Thoracic aorta (tissue), 2 donors: ENCODE measurements around the gene SLC1A5. TPM values are rescaled to one million over a fixed set of nuclear protein-coding genes. Genes with fewer than 3 reads are reported as not detected.

Experiments
- ATAC-seq: fragments of 150-250 bp; one replicate; pipeline ENCODE4 v1.8.0; 2017; ENCODE audit warnings: low read depth; ENCODE audit not compliant: insufficient number of reproducible peaks, low FRiP score
- DNase-seq: peaks from one replicate; pipeline ENCODE4 v3.0.0-alpha.2; 2020; ENCODE audit warnings: low spot score
- H3K27ac ChIP-seq, 2 donors: fragments of 200-600 bp; sonication (generic); 1 replicate in 1 of 2; 2 replicates in 1 of 2; pipeline ENCODE4 v1.5.1; 2016; ENCODE audit warnings: mild to moderate bottlenecking in 2 of 2, moderate library complexity in 2 of 2
- H3K27me3 ChIP-seq: fragments of 200-600 bp; sonication (generic); replicated peaks from 2 replicates; pipeline ENCODE4 v1.6.0; 2016; ENCODE audit warnings: mild to moderate bottlenecking; ENCODE audit not compliant: insufficient read depth
- H3K36me3 ChIP-seq: fragments of 200-600 bp; sonication (generic); one replicate; pipeline ENCODE4 v1.5.1; 2016
- H3K4me1 ChIP-seq, 2 donors: fragments of 200-600 bp; sonication (generic); 1 replicate in 1 of 2; 2 replicates in 1 of 2; pipeline versions ENCODE4 v1.5.1 to v1.6.0; 2016; ENCODE audit warnings: low read depth in 2 of 2, mild to moderate bottlenecking in 1 of 2; ENCODE audit not compliant: control insufficient read depth in 1 of 2
- H3K4me3 ChIP-seq: fragments of 200-600 bp; sonication (generic); 2 replicates; pipeline ENCODE4 v1.5.1; 2016; ENCODE audit warnings: mild to moderate bottlenecking
- H3K9me3 ChIP-seq: fragments of 200-600 bp; sonication (generic); 2 replicates; pipeline ENCODE4 v1.5.1; 2016
- total RNA-seq, 2 donors: library from RNA; depleted of rRNA; stranded (reverse); fragments of >200 nt; gene quantifications; one replicate each; pipeline versions ENCODE4 v1.1.0 to v1.2.3, GENCODE V29; 2016
- TF ChIP-seq, protein P1 (sequence below): fragments of 200-600 bp; sonication (generic); IDR thresholded peaks from one replicate; pipeline ENCODE4 v1.5.1; 2019; ENCODE audit warnings: antibody characterized with exemption

SLC1A5 gene
- total RNA-seq, result 10 to 100 TPM; 48.7 to 66.2 TPM

DNA sequence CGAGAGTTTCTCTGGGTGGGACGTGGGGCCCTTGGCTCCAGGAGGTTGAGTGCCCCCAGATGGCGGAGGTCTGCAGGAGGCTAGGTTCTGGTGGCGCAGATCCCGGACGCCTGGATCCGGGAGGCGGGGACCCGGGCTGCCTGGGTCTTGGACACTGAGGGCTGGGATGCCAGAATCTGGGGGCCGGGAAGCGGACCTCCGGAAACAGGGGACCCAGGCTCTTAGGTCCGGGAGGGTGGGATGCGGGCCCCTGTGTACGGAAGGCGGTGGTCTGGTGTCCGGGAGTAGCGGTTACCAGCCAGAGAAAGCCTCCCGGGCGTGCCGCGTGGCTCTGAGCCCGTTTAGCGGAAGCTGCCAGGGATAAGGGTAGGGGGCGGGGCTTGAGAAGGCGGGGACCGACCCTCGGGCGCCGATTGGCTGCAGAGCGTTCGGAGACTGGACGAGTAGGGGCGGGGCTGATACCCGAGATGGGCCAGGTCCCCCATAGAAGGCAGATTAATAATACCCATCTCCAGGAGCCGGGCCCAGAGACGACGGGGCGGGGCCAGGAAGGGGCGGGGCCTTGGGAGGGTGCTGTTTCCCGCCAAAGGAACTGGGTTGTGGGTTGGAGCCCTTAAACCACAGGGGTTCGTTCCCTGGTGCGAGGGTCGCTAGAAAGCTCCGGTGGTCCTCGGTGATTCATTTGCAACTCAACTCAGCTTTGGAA, at the start of gene SLC1A5:
Gene SLC1A5, minus strand, starts transcription at position 333 of the 706 bp plus-strand sequence. CDS start 629 bp downstream, outside the sequence.
- TF ChIP-seq, protein P1, sequence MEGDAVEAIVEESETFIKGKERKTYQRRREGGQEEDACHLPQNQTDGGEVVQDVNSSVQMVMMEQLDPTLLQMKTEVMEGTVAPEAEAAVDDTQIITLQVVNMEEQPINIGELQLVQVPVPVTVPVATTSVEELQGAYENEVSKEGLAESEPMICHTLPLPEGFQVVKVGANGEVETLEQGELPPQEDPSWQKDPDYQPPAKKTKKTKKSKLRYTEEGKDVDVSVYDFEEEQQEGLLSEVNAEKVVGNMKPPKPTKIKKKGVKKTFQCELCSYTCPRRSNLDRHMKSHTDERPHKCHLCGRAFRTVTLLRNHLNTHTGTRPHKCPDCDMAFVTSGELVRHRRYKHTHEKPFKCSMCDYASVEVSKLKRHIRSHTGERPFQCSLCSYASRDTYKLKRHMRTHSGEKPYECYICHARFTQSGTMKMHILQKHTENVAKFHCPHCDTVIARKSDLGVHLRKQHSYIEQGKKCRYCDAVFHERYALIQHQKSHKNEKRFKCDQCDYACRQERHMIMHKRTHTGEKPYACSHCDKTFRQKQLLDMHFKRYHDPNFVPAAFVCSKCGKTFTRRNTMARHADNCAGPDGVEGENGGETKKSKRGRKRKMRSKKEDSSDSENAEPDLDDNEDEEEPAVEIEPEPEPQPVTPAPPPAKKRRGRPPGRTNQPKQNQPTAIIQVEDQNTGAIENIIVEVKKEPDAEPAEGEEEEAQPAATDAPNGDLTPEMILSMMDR, result no peak
- peak within 1 kb of the TSS; percentile 79 to 86 for H3K27ac ChIP-seq
- DNase-seq (peak; percentile 89), ATAC-seq (peak; percentile 74)
- H3K4me1 ChIP-seq, result peaks cover 5 to 42% of the 10 kb centered on the region in 2 donors
- H3K27me3 ChIP-seq, result no peaks in the 10 kb centered on the region
- no peaks in the 10 kb centered on the region for H3K36me3 ChIP-seq
- no peaks in the 10 kb centered on the region for H3K9me3 ChIP-seq
- H3K4me3 ChIP-seq, result peak within 1 kb of the TSS; percentile 92

DNA sequence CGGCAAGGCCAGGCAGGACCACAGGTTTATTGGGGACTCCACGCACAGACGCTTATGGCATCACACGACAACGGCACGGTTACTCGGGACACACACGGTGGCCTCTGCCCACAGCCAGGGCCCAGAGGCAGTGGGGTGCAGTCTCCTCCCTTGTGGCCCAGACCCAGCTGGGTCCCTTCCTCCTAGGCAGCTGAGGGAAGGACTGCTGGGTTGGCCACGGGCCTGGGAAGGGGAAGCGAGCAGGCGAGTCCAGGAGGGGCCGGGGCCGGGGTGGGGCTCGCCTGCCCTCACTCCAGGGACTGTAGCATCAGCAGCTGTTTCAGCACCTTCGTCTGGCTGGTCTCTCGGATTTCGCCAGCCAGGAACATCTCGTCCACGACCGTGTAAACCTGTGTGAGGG, 49.8 kb upstream of the SLC1A5 start:
- H3K4me3 ChIP-seq, result no peak overlapping the region
- no peak overlapping the region for H3K27ac ChIP-seq
- H3K9me3 ChIP-seq, result no peaks in the 10 kb centered on the region
- no peak for DNase-seq
- ATAC-seq, result no peak
- H3K27me3 ChIP-seq, result no peaks in the 10 kb centered on the region
- H3K36me3 ChIP-seq, result peaks cover 17% of the 10 kb centered on the region
- peaks cover 10 to 35% of the 10 kb centered on the region in 2 donors for H3K4me1 ChIP-seq
- TF ChIP-seq, protein P1, result no peak

DNA sequence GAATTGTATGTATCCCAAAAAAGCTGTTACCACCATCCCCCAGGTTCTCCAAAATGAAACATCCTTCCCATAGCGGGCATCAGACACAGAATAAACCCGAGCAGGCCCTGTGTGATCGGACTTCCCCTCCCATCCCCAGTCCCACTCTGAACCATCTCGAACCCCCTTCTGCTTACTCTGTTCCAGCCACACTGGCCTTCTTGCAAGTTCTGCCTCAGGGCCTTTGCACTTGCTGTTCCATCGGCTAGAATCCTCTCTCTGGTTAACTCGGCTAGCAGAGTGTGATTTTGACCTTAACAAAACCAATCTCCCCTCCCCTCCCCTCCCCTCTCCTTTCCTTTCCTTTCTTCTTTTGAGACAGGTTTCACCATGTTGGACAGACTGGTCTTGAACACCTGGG, 46.6 kb upstream of the SLC1A5 start:
- no peak for DNase-seq
- TF ChIP-seq, protein P1, result no peak
- peaks cover 3 to 14% of the 10 kb centered on the region in 2 donors for H3K4me1 ChIP-seq

DNA sequence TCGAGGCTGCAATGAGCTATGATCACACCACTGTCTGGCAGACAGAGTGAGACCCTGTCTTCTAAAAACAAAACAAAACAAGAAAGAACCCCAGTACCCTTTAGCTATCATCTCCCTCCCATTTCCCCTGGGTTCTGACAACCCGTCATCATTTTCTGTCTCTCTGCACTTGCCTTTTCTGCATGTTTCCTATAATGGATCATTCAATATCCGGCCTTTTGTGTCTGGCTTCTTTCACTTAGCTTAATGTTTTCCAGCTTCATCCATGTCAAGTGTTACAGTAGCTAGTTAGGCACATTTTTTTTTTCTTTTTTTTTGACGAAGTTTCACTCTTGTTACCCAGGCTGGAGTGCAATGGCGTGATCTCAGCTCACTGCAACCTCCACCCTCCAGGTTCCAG, 45.7 kb upstream of the SLC1A5 start:
- Histone ChIP-seq H3K4me1 (peaks cover 3 to 14% of the 10 kb centered on the region in 2 donors), H3K36me3 (peaks cover 10% of the 10 kb centered on the region), H3K9me3 (no peaks in the 10 kb centered on the region), H3K27me3 (no peaks in the 10 kb centered on the region), H3K4me3 (no peak overlapping the region), H3K27ac (no peak overlapping the region)
- TF ChIP-seq, protein P1, result no peak
- ATAC-seq (no peak), DNase-seq (no peak)

More for the DNA sequence above, 46.6 kb upstream of the SLC1A5 start:
- no peak overlapping the region for H3K27ac ChIP-seq
- ATAC-seq, result no peak
- H3K36me3 ChIP-seq, result peaks cover 10% of the 10 kb centered on the region
- H3K4me3 ChIP-seq, result no peak overlapping the region
- H3K9me3 ChIP-seq, result no peaks in the 10 kb centered on the region
- no peaks in the 10 kb centered on the region for H3K27me3 ChIP-seq

DNA sequence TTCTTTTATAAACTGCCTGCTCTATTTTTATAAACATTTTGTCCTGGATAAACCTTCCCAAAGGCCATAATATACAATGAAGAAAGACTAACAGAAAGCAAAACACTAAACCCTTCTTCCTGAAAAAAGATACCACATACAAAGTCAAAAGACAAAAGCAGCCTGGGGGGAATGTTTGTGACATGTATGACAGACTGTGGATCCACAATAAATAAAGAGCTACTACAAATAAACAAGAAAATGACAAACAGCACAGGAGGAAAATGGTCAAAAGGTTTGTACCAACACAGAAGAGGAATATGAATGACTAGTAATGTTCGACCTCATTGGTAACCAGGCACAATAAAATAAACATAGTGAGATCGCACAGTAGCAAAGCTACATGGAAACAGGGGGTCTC, 42.5 kb upstream of the SLC1A5 start:
- ATAC-seq, result no peak
- H3K27me3 ChIP-seq, result no peaks in the 10 kb centered on the region
- peaks cover 0 to 7% of the 10 kb centered on the region in 2 donors for H3K4me1 ChIP-seq
- H3K27ac ChIP-seq, result no peak overlapping the region
- TF ChIP-seq, protein P1, result no peak
- DNase-seq, result no peak
- no peaks in the 10 kb centered on the region for H3K36me3 ChIP-seq
- no peak overlapping the region for H3K4me3 ChIP-seq
- no peaks in the 10 kb centered on the region for H3K9me3 ChIP-seq
